ENCODE data around the gene TUBGCP6. TPM values are rescaled to one million over a fixed set of nuclear protein-coding genes. Genes with fewer than 3 reads are reported as not detected.
A peak's percentile ranks its signal among the peaks of the same experiment; 100 is the strongest.

Gene TUBGCP6
- total RNA-seq, 1 donor from 2014 or later = 58.1 TPM

DNA sequence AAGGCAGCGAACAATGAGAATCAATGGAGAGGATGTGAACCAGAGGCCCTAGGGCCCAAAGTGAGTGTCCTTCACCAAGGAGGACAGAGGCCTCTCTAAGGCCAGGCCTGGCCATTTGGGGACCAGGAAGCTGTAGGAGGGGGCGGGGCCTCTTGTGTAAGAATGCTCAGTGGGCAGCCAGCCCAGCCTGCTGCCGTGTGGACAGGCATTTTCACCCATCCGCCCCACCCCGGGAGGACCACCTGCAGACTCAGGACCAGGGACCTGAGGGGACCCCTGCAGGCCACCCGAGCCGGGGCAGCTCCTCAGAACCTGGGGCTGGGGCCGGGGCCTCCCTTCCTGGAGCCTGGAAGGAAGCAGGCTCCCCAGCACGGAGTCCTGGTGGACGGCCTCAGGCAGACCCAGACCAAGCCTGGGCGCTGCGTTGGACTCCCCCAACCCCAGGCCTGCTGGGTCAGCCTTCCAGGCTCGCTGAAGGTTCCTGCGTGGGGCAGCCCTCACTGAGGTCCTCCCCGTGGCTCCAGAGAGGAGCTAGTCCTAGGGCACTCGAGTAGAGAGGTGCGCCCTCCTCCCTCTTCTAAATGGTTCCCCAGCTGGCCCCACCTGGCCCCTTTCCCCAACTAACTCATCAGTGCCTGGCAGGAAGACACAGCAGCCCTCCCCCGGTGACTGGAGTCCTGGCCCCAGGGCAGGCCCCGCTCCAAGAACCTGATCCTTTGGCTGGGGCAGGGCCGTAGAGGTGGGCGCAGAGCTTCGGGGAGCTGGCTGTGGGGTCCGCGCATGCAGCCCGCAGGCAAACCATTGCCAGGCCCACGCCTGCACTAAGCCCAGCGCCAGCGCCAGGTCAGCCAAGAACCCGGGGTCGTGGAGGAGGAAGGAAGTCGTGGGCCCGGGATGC, 60.6 kb downstream of the TUBGCP6 start:
- Histone ChIP-seq H3K36me3 (no peaks in the 10 kb centered on the region), H3K4me3 (peak overlapping the region; percentile 72 to 77), H3K27me3 (no peaks in the 10 kb centered on the region), H3K4me1 (peaks cover 0 to 20% of the 10 kb centered on the region in 2 donors), H3K9me3 (no peaks in the 10 kb centered on the region), H3K27ac (no peak overlapping the region)
- intact Hi-C loops (cut with DNase I) = no loop called here
- DNase-seq (ENCODE audit: low spot score in 2 of 2) = peak in 1 of 2 donors; percentile 83
- TF ChIP-seq, protein P1, sequence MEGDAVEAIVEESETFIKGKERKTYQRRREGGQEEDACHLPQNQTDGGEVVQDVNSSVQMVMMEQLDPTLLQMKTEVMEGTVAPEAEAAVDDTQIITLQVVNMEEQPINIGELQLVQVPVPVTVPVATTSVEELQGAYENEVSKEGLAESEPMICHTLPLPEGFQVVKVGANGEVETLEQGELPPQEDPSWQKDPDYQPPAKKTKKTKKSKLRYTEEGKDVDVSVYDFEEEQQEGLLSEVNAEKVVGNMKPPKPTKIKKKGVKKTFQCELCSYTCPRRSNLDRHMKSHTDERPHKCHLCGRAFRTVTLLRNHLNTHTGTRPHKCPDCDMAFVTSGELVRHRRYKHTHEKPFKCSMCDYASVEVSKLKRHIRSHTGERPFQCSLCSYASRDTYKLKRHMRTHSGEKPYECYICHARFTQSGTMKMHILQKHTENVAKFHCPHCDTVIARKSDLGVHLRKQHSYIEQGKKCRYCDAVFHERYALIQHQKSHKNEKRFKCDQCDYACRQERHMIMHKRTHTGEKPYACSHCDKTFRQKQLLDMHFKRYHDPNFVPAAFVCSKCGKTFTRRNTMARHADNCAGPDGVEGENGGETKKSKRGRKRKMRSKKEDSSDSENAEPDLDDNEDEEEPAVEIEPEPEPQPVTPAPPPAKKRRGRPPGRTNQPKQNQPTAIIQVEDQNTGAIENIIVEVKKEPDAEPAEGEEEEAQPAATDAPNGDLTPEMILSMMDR (IDR thresholded peaks at IDR 0.05) = no peak

DNA sequence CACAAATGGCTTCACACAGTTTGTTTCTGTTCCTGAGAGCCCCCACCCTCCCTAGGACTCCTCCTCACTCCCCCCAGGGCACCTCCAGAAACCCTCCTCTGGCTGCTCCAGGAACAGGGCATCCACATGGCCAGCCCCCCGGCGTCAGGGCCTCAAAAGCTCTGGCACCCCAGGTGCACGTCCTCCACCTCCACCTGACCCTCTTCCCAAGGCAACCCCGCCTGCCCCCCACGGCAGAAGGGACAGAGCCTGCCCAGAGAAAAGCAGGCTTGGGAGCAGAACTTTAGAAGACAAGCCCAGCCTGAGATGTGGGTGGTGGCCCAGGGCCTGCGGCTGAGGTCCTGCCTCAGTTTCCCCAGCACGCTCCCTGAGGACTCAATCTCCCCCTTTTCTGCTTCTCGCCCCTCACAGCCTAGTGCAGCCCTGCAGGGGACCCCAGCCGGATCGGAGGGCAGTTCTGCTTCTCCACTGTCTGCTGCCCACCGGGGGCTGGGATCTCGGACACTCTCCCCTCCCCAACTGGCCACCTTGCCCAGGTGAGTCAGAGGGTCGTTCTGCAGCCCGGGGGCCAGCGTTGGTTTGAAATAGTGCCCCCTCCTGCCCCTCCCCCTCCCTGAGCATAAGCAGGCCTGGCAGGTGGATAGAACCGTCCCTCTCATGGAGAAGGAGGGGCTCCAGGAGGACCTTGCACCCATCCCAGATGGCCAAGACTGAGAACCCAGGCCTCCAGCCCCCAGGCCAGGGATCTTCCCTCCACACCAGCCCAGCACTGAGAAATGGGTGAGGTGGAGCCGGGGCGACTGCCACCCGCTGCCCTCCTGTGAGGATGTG, 61.5 kb downstream of the TUBGCP6 start:
- Histone ChIP-seq H3K4me3 (no peak overlapping the region), H3K36me3 (no peaks in the 10 kb centered on the region), H3K27ac (no peak overlapping the region), H3K9me3 (no peaks in the 10 kb centered on the region), H3K27me3 (no peaks in the 10 kb centered on the region), H3K4me1 (peaks cover 0 to 17% of the 10 kb centered on the region in 2 donors)
- TF ChIP-seq, protein P1 (IDR thresholded peaks at IDR 0.05) = no peak
- no peak for DNase-seq (ENCODE audit: low spot score in 2 of 2)
- intact Hi-C loops (cut with DNase I) = no loop called here

DNA sequence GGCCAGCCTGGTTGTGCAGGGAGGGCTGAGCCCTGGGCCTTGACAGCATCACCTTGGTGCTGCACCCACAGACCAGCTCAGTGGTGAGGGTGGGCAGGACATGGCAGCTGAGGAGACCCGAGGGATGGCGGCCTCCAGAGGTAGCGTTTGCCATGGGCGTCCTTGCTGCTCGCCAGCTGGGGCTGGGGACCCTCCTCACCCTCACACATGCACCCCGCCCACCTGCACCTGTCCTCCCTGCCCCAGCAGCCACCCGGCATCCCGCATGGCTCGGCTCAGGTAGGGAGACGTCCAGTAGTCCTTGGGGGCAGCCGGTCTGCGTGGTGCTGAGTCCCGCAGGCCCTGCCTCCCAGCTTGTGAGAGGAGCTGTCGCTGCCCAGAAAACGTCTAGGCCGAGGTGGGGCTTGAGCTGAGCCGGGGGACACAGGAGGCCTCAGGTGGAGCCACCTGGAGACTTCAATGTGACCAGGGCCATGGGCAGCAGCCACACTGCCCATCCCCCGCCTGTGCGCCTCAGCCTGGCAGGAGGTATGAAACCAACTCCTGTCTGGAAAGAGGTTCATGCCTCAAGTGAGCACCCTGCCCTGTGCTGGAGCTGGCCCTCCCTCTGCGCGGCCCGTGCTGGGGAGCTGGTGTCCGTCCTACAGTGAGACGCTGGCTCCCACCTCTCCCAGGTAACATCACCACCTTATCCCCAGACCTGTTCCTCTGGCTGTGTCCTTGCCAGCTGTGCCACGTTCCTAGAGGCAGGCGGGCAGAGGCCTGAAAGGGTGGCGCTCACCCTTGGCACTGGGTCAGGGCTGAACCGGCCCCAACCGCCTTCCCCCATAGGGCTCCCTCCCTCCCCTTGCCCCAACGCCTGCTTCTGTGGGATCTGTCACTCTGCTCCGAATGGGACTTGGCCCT, 62.4 kb downstream of the TUBGCP6 start:
- TF ChIP-seq, protein P1 (IDR thresholded peaks at IDR 0.05) = no peak
- no peaks in the 10 kb centered on the region for H3K36me3 ChIP-seq
- H3K9me3 ChIP-seq = no peaks in the 10 kb centered on the region
- H3K27me3 ChIP-seq = no peaks in the 10 kb centered on the region
- H3K4me3 ChIP-seq = no peak overlapping the region
- intact Hi-C loops (cut with DNase I) = no loop called here
- H3K27ac ChIP-seq = no peak overlapping the region
- DNase-seq (ENCODE audit: low spot score in 2 of 2) = no peak
- peaks cover 0 to 16% of the 10 kb centered on the region in 2 donors for H3K4me1 ChIP-seq

DNA sequence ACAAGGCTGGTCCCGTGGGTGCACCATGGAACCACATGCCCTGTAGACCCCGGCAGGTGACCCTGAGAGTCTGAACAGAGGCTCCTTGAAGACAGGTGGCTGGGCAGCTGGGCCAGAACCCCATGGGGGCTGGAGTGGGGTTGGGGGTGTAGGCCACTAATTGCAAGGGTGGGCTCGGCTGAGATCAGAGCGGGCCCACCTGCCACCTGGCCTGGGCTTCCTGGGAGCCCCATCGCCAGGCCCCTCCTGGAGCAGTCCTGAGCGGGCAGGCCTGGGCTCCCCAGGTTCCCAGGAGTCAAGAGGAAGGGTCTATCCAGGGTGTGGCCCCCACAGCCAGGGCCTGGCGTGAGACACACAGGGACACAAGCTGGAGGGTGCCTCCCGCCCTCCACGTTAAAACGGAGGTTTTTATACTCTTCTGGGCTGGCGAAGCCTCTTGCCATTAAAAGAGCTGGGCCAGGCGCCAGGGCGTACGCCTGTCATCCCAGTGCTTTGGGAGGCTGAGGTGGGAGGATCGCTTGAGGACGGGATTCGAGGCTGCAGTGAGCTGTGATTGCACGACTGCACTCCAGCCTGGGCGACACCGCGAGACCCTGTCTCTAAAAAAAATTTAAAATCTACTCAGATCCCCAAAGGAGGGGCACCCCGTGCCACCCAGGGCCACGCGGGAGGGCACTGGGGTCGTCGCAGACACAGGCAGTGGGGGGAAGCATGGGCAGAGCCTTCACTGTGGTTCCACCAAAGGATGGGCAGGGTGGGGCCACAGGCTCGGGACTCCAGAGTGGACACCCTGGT, 63.9 kb downstream of the TUBGCP6 start:
- Histone ChIP-seq H3K4me3 (no peak overlapping the region), H3K9me3 (no peaks in the 10 kb centered on the region), H3K27me3 (no peaks in the 10 kb centered on the region), H3K36me3 (no peaks in the 10 kb centered on the region), H3K4me1 (peaks cover 0 to 9% of the 10 kb centered on the region in 2 donors), H3K27ac (no peak overlapping the region)
- intact Hi-C loops (cut with DNase I) = no loop called here
- peak in 1 of 2 donors; percentile 64 for DNase-seq (ENCODE audit: low spot score in 2 of 2)
- TF ChIP-seq, protein P1 (IDR thresholded peaks at IDR 0.05) = no peak

Data from ascending aorta (tissue), 2 donors.